GM03348 (cell line): ENCODE data around the gene ALKAL2.

ENCODE experiments used
- DNase-seq: peaks from one replicate; pipeline ENCODE4 v3.0.0; 2012; ENCODE audit warnings: low spot score

ALKAL2 gene

GRCh38 chr2:270861-271260 lies 17.0 kb downstream of the ALKAL2 start:
- no peak for DNase-seq

GRCh38 chr2:269356-270030 lies 18.4 kb downstream of the ALKAL2 start:
- DNase-seq: no peak

GRCh38 chr2:268323-268722 lies 19.6 kb downstream of the ALKAL2 start:
- no peak for DNase-seq

- DNase-seq: peak; percentile 99
These were observed 23.1 kb downstream of the ALKAL2 start, which contains the start of gene ACP1 for GRCh38 chr2:264493-265468. Gene ACP1 (plus strand): TSS chr2:264947. CDS start chr2:264965, 18 bp downstream.

- DNase-seq: peak; percentile 42
These were observed 24.0 kb downstream of the ALKAL2 start, which contains the start of gene SH3YL1 for GRCh38 chr2:263774-264492. Gene SH3YL1 (minus strand): TSS chr2:264032. CDS start chr2:263984, 48 bp downstream.

GRCh38 chr2:263022-263738 lies 24.7 kb downstream of the ALKAL2 start:
- DNase-seq: no peak

- no peak for DNase-seq
These were observed 25.8 kb downstream of the ALKAL2 start for GRCh38 chr2:262117-262516.

- DNase-seq: no peak
These were observed 27.3 kb downstream of the ALKAL2 start for GRCh38 chr2:260507-261161.

- no peak for DNase-seq
These were observed 28.0 kb downstream of the ALKAL2 start for GRCh38 chr2:259789-260331.

- DNase-seq: no peak
These were observed 29.0 kb downstream of the ALKAL2 start for GRCh38 chr2:258933-259332.

- DNase-seq: no peak
These were observed 30.0 kb downstream of the ALKAL2 start for GRCh38 chr2:257842-258241.

GRCh38 chr2:257429-257828 lies 30.5 kb downstream of the ALKAL2 start:
- no peak for DNase-seq

- no peak for DNase-seq
These were observed 31.8 kb downstream of the ALKAL2 start for GRCh38 chr2:256094-256493.

- no peak for DNase-seq
These were observed 32.7 kb downstream of the ALKAL2 start for GRCh38 chr2:255195-255594.

GRCh38 chr2:254241-254640 lies 33.6 kb downstream of the ALKAL2 start:
- DNase-seq: no peak

GRCh38 chr2:253202-253638 lies 34.7 kb downstream of the ALKAL2 start:
- no peak for DNase-seq

- DNase-seq: no peak
These were observed 35.8 kb downstream of the ALKAL2 start for GRCh38 chr2:252001-252602.

- no peak for DNase-seq
These were observed 38.3 kb downstream of the ALKAL2 start for GRCh38 chr2:249538-250042.

GRCh38 chr2:248724-249123 lies 39.2 kb downstream of the ALKAL2 start:
- DNase-seq: no peak

- peak; percentile 67 for DNase-seq
These were observed 41.3 kb downstream of the ALKAL2 start for GRCh38 chr2:246489-247144.
